Fibroblast of lung (primary cell): ENCODE measurements around the gene VSIR. TPM values are rescaled to one million over a fixed set of nuclear protein-coding genes. Genes with fewer than 3 reads are reported as not detected.

ENCODE experiments used
- DNase-seq, 2 donors: peaks; one replicate each; pipeline versions ENCODE4 v3.0.0 to v3.0.0-alpha.2; 2010; ENCODE audit warnings: low read depth in 2 of 2
- H2AFZ ChIP-seq: 2 replicates; pipeline ENCODE4 v1.5.1; 2012; ENCODE audit warnings: low read length, control low read depth, inconsistent platforms
- H3K27ac ChIP-seq: 2 replicates; pipeline ENCODE4 v1.5.1; 2011; ENCODE audit warnings: low read length, control low read depth; ENCODE audit not compliant: insufficient read depth
- H3K27me3 ChIP-seq: 2 replicates; pipeline ENCODE4 v1.5.1; 2011; ENCODE audit warnings: mild to moderate bottlenecking, low read length; ENCODE audit not compliant: control insufficient read depth, insufficient read depth
- H3K36me3 ChIP-seq: 2 replicates; pipeline ENCODE4 v1.5.1; 2011; ENCODE audit warnings: low read length; ENCODE audit not compliant: control insufficient read depth, insufficient read depth
- H3K4me1 ChIP-seq: 2 replicates; pipeline ENCODE4 v1.5.1; 2011; ENCODE audit warnings: low read length; ENCODE audit not compliant: control insufficient read depth, insufficient read depth; ENCODE audit errors: extremely low read depth
- H3K4me2 ChIP-seq: 2 replicates; pipeline ENCODE4 v1.5.1; 2011; ENCODE audit warnings: low read length, control low read depth; ENCODE audit not compliant: insufficient read depth; ENCODE audit errors: extremely low read depth
- H3K4me3 ChIP-seq, 4 experiments: fragments of 200-600 bp in 1 of 4; sonication (generic) in 1 of 4; replicated peaks in 1 of 4; 2 replicates each; pipeline ENCODE4 v1.5.1; 2011 to 2016; ENCODE audit warnings: low read length in 4 of 4, low read depth in 3 of 4, mild to moderate bottlenecking in 3 of 4, control low read depth in 2 of 4, inconsistent platforms in 1 of 4, mixed read lengths in 1 of 4; ENCODE audit not compliant: insufficient read depth in 1 of 4; ENCODE audit errors: control extremely low read depth in 1 of 4
- H3K79me2 ChIP-seq: 2 replicates; pipeline ENCODE4 v1.5.1; 2012; ENCODE audit warnings: mild to moderate bottlenecking, low read length, inconsistent platforms; ENCODE audit not compliant: control insufficient read depth, insufficient read depth
- H3K9ac ChIP-seq: 2 replicates; pipeline ENCODE4 v1.5.1; 2011; ENCODE audit warnings: mild to moderate bottlenecking, low read length, control low read depth; ENCODE audit not compliant: insufficient read depth
- H3K9me3 ChIP-seq: 2 replicates; pipeline ENCODE4 v1.5.1; 2012; ENCODE audit warnings: low read depth, low read length; ENCODE audit not compliant: control insufficient read depth, insufficient read depth
- H4K20me1 ChIP-seq: 2 replicates; pipeline ENCODE4 v1.5.1; 2011; ENCODE audit warnings: low read length; ENCODE audit not compliant: control insufficient read depth, insufficient read depth; ENCODE audit errors: extremely low read depth
- EZH2 ChIP-seq: IDR thresholded peaks from 2 replicates; pipeline ENCODE4 v1.5.1; 2012; ENCODE audit warnings: low read length, control low read depth, mild to moderate bottlenecking; ENCODE audit errors: missing control alignments
- polyA plus RNA-seq, 2 donors: library from polyadenylated mRNA; depleted of rRNA in 1 of 2; stranded (reverse) in 1 of 2; unstranded in 1 of 2; fragments of >200 nt; gene quantifications; 2 replicates each; pipeline ENCODE4 v1.2.1, GENCODE V29; 2011 to 2012; ENCODE audit warnings: missing spikeins in 1 of 2
- total RNA-seq: library from RNA; depleted of rRNA; stranded (reverse); fragments of >200 nt; gene quantifications from 2 replicates; pipeline ENCODE4 v1.2.1, GENCODE V29; 2014
- TF ChIP-seq, protein P1 (sequence below), 2 donors: IDR thresholded peaks in 1 of 2; conservative IDR thresholded peaks in 1 of 2; 1 replicate in 1 of 2; 2 replicates in 1 of 2; pipeline ENCODE4 v1.5.1; 2011 to 2012; ENCODE audit warnings: low read length in 2 of 2, control low read depth in 1 of 2, inconsistent platforms in 1 of 2, low read depth in 1 of 2, mild to moderate bottlenecking in 1 of 2

The VSIR gene
- total and polyA plus RNA-seq, 2 donors (not counting 1 experiment from before 2014, with no cell fraction given), result 39.9 to 44.1 TPM

DNA sequence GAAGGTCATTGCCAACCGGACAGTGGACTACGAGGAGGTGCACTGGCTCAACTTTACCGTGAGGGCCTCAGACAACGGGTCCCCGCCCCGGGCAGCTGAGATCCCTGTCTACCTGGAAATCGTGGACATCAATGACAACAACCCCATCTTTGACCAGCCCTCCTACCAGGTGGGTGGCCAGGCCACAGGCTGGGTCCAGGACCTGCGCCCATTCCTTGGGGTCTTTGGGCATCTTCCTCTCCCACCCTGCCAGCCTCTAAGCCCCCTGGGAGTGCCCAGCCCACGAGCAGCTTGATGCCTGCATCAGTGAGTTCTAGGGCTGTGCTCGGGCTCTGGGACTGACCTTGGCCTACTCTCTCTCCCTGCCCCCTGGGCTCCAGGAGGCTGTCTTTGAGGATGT, 25.8 kb upstream of the VSIR start:
- TF ChIP-seq, protein P1, sequence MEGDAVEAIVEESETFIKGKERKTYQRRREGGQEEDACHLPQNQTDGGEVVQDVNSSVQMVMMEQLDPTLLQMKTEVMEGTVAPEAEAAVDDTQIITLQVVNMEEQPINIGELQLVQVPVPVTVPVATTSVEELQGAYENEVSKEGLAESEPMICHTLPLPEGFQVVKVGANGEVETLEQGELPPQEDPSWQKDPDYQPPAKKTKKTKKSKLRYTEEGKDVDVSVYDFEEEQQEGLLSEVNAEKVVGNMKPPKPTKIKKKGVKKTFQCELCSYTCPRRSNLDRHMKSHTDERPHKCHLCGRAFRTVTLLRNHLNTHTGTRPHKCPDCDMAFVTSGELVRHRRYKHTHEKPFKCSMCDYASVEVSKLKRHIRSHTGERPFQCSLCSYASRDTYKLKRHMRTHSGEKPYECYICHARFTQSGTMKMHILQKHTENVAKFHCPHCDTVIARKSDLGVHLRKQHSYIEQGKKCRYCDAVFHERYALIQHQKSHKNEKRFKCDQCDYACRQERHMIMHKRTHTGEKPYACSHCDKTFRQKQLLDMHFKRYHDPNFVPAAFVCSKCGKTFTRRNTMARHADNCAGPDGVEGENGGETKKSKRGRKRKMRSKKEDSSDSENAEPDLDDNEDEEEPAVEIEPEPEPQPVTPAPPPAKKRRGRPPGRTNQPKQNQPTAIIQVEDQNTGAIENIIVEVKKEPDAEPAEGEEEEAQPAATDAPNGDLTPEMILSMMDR (conservative IDR thresholded peaks at IDR 0.05 in 1 of 2, IDR thresholded peaks at IDR 0.05 in 1 of 2; ENCODE audit: low read depth in 1 of 2, low read length in 2 of 2), result no peak

DNA sequence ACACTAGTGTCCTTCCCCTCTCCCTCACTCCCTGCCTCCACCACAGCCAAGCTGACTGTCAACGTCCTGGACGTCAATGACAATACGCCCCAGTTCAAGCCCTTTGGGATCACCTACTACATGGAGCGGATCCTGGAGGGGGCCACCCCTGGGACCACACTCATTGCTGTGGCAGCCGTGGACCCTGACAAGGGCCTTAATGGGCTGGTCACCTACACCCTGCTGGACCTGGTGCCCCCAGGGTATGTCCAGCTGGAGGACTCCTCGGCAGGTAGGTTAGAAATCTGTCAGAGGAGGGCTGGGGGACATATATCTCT, 24.9 kb upstream of the VSIR start:
- TF ChIP-seq, protein P1 (conservative IDR thresholded peaks at IDR 0.05 in 1 of 2, IDR thresholded peaks at IDR 0.05 in 1 of 2; ENCODE audit: low read depth in 1 of 2, low read length in 2 of 2), result no peak
- no peak for TF ChIP-seq EZH2
- no peaks in the 10 kb centered on the region for H3K9me3 ChIP-seq

More for the DNA sequence above, 25.8 kb upstream of the VSIR start:
- no peak overlapping the region for H2AFZ ChIP-seq
- H3K4me1 ChIP-seq, result no peaks in the 10 kb centered on the region
- H4K20me1 ChIP-seq, result no peaks in the 10 kb centered on the region
- no peak for DNase-seq
- no peak overlapping the region for H3K27ac ChIP-seq
- no peaks in the 10 kb centered on the region for H3K79me2 ChIP-seq
- no peak overlapping the region for H3K9ac ChIP-seq
- peaks cover 3% of the 10 kb centered on the region for H3K27me3 ChIP-seq
- H3K4me2 ChIP-seq, result no peak overlapping the region
- no peaks in the 10 kb centered on the region for H3K9me3 ChIP-seq
- no peak overlapping the region for H3K4me3 ChIP-seq
- H3K36me3 ChIP-seq, result no peaks in the 10 kb centered on the region

DNA sequence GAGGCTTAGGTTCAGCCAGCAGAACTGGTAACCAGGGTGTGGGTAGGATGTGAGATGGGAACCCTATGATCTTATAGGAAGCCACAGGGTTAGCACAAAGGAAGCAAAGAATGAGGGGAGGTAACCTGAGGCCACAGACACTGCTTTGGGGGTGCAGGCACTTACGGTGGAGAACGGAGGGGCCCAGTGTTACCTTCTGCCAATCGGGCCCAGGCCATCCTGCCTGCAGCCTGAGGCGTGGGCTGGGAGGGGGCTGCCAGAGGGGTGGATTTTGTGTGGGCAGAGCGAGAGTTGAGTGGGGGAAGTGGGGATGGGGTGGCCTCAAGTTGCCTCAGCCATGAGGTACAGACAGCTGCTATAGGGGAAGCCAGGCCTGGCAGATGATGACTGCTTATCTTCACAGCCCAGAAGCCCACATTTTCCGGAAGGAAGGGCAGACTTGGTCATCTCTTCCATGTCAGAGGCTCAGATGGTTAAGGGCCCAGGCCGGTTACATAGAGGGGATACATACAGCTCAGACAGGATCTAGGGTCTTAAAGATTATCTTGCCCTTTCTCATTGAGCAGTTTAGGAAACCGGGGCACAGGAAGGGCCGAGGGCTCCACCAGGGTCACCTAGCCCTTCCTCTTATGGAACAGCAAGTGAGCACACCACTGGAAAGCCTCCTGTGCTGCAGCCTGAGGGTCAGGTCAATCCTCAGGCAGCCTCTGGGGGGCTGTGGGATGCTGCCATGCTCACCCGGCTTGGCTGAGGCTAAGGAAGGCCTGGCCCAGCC, 24.4 kb upstream of the VSIR start:
- no peak for DNase-seq
- TF ChIP-seq, protein P1 (conservative IDR thresholded peaks at IDR 0.05 in 1 of 2, IDR thresholded peaks at IDR 0.05 in 1 of 2; ENCODE audit: low read depth in 1 of 2, low read length in 2 of 2), result no peak
- no peak for TF ChIP-seq EZH2

More for the DNA sequence above, 24.9 kb upstream of the VSIR start:
- DNase-seq, result no peak
- Histone ChIP-seq H2AFZ (no peak overlapping the region), H3K36me3 (no peaks in the 10 kb centered on the region), H3K27ac (no peak overlapping the region), H4K20me1 (no peaks in the 10 kb centered on the region), H3K4me2 (no peak overlapping the region), H3K4me1 (no peaks in the 10 kb centered on the region), H3K9ac (no peak overlapping the region), H3K79me2 (no peaks in the 10 kb centered on the region), H3K4me3 (no peak overlapping the region), H3K27me3 (peaks cover 3% of the 10 kb centered on the region)

More for the DNA sequence above, 24.4 kb upstream of the VSIR start:
- Histone ChIP-seq H3K79me2 (no peaks in the 10 kb centered on the region), H3K4me1 (no peaks in the 10 kb centered on the region), H3K4me2 (no peak overlapping the region), H3K9me3 (no peaks in the 10 kb centered on the region), H3K4me3 (no peak overlapping the region), H3K9ac (no peak overlapping the region), H2AFZ (no peak overlapping the region), H3K27me3 (peaks cover 3% of the 10 kb centered on the region), H4K20me1 (no peaks in the 10 kb centered on the region), H3K27ac (no peak overlapping the region), H3K36me3 (no peaks in the 10 kb centered on the region)
